GM18499 (cell line): Measurements from ENCODE around the gene CTBP1.

Source experiments
- ATAC-seq: cut with Tn5 transposase; IDR thresholded peaks from one replicate; pipeline ENCODE4 v1.9.1; 2021; ENCODE audit warnings: moderate number of reproducible peaks; ENCODE audit not compliant: insufficient read depth, unreplicated experiment

The CTBP1 gene

GRCh38 chr4:1226144-1226481 lies 22.8 kb downstream of the CTBP1 start:
- no peak for ATAC-seq

GRCh38 chr4:1225272-1226143 lies 23.4 kb downstream of the CTBP1 start:
- ATAC-seq = no peak

GRCh38 chr4:1223841-1224809 lies 24.8 kb downstream of the CTBP1 start:
- no peak for ATAC-seq

- ATAC-seq = no peak
These were observed 25.8 kb downstream of the CTBP1 start for GRCh38 chr4:1222938-1223690.

- no peak for ATAC-seq
These were observed 26.7 kb downstream of the CTBP1 start for GRCh38 chr4:1222036-1222789.

GRCh38 chr4:1221155-1221870 lies 27.6 kb downstream of the CTBP1 start:
- ATAC-seq = no peak

- ATAC-seq = no peak
These were observed 28.4 kb downstream of the CTBP1 start for GRCh38 chr4:1220566-1220965.

GRCh38 chr4:1219566-1219950 lies 29.4 kb downstream of the CTBP1 start:
- no peak for ATAC-seq

- ATAC-seq = peak; percentile 65
These were observed 30.0 kb downstream of the CTBP1 start for GRCh38 chr4:1218634-1219565.

- ATAC-seq = no peak
These were observed 31.6 kb downstream of the CTBP1 start for GRCh38 chr4:1217366-1217765.

- no peak for ATAC-seq
These were observed 32.0 kb downstream of the CTBP1 start for GRCh38 chr4:1216869-1217294.

GRCh38 chr4:1216076-1216614 lies 32.8 kb downstream of the CTBP1 start:
- no peak for ATAC-seq

GRCh38 chr4:1215141-1216075 lies 33.5 kb downstream of the CTBP1 start:
- no peak for ATAC-seq

GRCh38 chr4:1214101-1215095 lies 34.5 kb downstream of the CTBP1 start:
- no peak for ATAC-seq

- ATAC-seq = no peak
These were observed 35.5 kb downstream of the CTBP1 start for GRCh38 chr4:1213336-1213995.
